HG03196 (cell line): ENCODE measurements around the gene SPINK1.
"Not testable (repeated sequence)": the region's sequence is repeated elsewhere in the genome, so short reads cannot be mapped to it uniquely, and the experiment has no call there.

Source experiments
- ATAC-seq: cut with Tn5 transposase; IDR thresholded peaks from one replicate; pipeline ENCODE4 v1.9.1; 2021; ENCODE audit not compliant: unreplicated experiment

SPINK1 gene

DNA sequence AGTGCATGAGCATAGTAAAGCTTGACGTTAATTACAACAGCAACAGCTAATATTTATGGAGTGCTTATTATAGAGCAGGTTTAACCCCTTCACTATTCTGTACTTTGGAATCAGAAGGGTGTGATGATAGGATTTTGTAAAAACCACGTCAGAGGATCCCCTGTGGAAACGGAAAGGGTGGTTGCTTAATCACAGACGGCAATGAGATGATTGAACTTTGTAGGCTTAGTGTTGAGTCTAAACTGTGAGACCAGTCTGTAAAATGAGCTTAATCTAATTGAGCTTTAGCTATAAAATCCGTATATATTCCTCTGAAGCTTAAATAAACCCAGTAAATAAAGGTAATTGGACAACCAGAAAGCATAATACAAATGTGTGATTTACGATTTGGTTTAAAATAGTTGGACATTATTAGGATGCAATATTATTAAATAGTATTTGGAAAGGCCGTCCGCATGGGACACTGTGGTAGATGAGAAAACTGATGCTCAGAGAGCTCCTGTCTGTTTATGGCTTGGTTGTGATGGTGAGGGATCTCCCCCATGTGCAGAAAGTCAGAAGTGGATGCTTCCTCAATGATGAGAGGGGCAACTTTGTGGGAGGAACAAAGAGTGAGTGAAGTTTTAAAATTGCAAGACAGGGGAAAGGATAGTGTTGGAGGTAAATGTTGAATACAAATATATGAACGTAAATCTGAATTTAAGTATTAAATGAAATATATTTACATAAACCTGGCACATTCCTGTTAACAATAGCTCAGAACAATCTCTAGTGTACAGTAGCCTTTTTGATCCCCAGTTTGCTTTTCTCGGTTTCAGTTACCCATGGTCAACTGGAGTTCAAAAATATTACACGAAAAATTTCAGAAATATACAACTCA is 23.7 kb upstream of the SPINK1 start:
- ATAC-seq: no peak

DNA sequence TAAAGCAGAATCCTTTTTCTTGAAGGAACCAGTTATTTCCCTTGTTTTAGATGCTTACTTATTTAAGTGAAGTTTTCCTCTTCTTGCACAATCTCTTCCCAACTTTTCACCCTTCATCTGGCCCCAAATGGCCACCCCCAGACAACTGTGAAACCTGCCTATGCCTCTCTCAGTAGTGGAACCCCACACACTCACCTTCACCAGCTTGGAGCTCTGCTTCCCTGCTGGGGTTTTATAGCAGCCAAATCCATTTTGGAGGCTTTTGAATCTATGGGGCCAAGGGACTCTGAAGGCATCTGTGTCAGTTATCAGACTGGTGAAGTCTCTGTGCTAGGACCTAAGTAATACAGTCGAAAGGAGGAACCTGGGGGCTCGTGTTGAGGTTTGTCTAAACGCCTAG is 22.9 kb upstream of the SPINK1 start:
- ATAC-seq: no peak

DNA sequence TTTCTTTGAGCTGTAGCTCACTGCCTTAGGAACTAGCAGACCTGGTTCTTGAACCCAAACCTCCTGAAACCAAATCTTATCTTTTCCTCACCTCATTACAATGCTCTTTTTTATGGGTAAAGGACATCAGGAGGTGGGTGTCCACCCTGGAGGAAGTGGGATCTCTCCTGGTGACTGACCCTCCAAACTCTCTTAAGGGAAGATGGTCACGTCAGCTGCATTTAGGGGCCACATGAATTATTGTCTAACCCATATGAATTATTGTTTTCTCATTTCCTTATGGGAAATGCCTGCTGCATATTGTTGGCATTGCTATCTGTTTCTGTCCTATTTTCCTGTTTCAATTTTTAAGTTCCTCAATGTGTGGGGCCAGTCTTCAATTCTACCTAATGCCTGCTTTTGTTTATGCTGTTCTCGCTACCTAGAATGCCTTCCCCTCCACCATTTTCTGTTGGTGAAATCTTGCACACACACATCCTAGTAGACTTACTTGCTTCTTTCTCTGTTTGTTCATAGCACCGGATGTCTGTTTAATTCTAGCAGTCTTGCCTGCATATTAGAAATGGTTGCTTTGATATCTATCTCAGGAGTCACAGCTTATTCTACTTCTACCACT is 22.0 kb upstream of the SPINK1 start:
- no peak for ATAC-seq

DNA sequence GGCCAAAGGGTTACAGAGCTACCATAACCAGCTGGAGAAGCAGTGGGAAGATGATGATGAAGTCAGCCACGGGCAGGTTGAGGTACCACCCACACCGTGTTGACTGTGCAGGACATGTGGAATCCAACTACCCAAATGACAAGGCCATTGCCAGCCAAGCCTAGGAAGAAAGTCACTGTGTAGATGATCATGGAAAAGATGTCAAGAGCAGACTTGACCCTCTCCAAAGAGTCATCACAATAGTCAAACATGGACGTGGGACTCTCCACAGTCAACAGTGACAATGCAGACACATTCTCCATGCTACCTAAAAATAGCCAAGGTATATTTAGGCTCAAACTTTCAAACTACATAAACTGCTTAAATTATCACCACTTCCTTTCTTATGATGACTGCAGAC is 20.9 kb upstream of the SPINK1 start:
- no peak for ATAC-seq

DNA sequence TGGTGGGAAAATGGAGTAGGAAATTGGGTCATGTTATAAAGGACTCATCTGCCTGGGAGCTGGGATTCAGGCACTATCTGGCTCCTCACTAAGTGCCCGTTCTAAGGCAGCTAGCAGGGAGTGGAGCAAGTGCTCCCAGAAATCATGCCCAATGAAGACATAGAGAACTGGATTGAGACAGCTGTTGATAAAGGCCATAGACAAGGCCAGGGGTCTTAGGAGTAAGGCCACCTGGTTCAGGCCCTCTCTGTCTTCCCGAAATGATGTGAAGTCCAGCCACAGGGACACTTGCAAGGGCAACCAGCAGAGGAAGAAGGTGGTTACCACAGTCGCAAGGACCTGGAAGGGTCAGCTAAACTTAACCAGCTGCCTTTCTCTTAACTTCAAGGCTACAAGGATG is 20.1 kb upstream of the SPINK1 start:
- no peak for ATAC-seq

DNA sequence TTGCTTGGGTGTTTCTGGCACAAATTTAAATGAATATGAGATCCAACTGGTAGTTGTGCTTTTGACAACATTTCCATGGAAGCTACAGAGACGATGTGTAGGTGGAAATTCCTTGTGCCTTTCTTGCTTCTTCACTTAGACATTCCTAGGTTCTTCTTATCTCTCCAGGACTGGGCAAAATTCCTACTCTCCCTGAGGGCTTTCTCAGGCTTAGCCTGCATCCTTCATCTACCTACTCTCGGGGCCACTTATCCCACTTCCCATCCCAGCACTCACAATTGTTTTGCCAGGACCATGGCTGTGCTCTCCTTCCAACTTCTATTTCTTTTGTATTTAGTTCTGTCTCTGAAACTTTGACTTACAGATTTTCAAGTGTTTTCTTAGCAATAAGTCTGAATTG is 17.8 kb upstream of the SPINK1 start:
- ATAC-seq: no peak

DNA sequence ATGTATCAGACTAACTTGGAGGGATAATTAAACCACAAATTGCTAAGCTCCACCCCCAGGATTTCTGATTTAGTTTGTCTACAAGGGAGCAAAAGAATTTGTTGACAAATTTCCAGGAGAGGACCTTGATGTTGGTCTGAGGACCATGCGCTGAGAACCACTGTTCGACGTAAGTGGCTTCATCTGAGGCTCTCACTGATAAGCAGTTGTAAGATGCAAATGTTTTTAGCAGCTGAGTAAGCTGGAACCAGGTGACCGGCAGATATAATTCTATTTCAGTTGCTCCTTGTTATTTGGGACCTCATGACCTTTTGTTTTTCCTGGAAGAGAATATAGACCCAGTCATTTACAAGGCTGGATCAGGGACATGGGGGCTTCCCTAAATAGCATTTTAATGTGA is 14.1 kb upstream of the SPINK1 start:
- ATAC-seq: no peak

DNA sequence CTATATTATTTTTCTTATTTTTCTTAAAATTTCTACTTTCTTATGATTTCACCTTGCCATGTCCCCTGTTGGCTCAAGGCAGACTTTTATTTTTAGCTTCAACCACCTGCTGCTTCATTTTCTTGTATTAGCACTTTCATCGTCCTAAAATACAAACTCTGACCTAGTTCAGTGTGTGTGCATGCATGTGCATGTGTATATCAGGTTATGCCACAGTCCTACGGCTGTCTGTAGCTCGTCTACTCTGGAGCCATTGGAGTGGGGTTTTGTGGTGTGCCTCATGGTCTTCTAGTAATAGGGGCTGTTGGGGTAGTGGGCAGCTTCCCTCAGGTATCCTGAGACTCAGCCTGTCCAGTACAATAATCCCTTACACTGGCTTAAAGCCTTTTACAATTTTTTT is 13.4 kb upstream of the SPINK1 start:
- no peak for ATAC-seq

DNA sequence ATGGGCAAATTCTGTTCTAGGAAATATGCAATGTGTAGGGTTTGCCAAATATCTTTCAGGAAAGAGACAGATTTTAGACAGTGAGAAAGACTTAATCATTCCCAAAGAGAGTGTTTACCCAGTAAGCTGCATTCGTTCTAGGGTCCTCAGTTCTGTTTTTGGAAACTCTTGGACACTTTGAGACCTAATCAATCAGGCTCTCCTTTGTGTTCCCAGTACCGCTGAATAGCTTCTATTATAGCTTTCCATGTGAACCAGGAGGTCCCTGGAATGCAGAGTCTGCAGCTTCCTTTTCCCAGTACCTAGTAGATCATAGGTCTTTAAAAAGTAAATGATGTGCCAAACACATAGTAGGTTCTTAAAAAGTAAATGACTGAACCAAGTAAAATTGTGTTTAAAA is 11.4 kb upstream of the SPINK1 start:
- ATAC-seq: no peak

DNA sequence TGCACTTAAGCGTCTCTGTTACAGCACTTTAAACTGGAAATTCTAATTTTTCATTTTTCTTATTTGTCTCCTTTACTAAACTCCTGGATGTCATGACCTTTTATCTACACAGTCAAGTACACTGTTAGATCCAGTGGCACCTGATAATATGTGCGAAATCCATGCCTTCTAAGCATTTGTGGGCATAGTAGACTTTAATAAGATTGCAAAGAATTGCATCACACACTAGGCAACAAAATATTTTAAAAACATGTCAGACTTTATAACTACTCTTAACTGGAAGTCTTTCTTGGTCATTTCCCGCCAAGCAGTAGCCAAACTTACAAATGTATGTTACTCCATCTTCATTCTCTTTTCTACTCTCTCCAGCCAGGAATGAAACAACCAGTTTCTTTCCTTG is 5.0 kb upstream of the SPINK1 start:
- ATAC-seq: no peak

DNA sequence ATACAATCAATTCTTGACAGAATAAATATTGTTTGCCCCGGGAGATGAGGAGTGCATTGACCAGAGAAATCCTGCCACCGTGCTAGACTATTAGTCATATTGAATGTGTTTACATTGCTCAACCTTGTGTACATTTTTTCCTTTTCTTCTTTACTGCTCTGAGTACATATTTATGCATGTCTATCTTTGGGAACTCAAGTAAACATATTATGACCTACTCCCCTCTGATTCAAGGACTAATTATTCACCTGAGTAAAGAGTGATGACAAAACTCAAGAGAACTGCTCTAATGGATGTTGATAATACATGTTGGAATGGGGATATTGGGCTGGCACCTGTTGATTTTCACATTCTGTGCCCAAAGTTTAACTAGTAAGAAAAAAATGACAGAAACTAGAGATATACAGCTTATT is 3.9 kb upstream of the SPINK1 start:
- no peak for ATAC-seq

DNA sequence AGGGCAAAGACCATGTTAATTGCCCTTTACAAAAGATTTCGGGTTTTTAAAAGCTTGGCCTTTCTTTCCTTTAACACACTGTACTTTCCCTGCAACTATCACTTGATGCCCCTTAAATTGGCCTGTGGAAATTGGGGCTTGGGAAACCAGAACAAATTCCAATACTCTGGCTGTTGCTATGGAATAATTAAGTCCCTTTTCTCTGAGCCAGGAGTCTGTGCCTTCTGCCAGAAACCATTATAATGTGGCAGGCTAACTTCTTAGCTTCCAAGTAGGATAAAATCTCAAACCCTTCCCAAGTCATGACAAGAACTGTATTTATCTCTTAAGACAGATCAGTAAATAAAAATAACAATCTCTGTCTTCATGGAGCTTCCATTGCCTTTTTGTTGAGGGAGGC is 1.1 kb upstream of the SPINK1 start:
- ATAC-seq: no peak

DNA sequence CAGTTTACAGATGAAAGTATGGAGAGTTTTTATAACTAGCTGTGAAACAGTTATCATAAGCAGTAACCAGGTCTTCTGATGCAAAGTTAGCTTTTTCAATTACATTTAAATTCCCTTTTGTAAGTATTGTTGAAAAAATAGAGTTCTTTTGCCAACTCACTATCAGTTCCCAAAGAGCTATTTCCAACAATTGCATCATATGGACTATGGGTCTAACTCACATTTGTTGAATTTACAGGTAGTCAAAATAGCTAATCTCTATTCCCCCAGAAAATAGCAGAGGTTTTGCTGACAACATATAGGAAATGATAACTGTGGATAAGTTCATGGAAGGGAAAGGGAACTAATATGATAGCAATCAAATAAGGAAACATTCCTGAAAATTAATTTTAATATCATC is 1.4 kb downstream of the SPINK1 start:
- no peak for ATAC-seq

DNA sequence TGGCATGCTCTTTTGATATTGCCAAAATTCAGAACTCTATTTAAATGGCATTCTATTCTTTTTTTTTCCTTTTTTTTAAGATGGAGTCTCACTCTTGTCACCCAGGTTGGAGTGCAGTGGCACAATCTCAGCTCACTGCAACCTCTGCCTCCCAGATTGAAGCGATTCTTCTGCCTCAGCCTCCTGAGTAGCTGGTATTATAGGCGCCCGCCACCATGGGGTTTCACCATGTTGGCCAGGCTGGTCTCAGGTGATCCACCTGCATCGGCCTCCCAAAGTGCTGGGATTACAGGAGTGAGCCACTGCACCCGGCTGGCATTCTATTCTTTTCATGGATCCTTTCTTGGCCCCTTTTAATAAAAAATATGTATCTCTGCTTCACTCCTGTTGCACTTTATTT is 4.5 kb downstream of the SPINK1 start:
- ATAC-seq: not testable (repeated sequence)

DNA sequence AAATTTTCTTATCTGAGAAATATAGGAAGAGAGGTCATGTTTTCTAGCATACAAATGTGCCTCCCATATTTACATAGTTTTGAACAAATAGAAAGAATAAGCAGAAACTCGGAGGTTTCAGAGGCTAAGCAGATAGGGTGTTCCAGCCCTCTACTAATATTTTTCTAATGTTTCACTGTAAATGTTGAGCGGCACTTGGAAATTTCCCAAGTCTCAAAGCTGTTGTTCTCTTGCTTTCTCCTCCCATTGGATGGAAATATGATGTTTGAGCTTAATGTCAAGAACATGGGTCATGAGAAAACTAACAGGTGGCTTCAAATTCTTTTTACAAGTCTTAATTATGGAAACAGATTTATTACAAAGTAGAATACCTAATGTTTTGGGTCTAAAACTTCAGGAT is 5.1 kb downstream of the SPINK1 start:
- ATAC-seq: no peak

DNA sequence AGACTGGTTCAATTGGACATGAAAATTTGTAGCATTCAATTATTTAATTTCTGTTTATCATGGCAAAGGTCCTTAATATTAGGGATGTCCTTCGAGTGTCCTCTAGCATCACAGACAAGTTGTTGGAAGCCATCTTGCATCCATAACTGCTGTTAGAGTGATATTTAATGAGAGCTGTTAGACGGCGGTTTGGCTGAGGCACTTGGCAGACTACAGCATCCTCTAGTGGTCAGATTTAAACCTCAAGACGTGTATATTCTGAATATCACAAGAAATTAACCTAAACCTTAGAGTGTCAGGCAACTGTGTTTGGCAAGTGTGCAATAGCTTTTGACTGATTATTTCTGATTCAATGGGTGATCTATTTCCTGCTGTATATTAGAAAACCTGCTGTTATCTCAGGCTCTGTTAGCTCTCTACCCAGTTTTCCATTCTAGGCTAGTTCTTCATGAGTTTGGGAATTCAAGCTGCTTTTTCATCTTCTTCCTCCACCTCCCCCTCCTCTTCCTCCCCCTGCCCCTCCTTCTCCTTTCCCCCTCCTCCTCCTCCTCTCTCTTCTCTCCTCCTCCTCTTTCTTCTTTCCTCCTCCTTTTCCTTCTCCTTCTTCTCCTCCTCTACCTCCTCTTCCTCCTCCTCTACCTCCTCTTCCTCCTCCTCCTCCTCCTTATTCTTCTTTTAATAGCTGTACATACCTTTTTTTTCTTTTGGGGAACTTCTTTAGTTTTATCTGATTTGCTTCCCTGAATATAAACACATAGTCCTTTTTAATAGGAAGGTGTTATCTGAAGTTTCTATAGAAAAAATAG is 8.6 kb downstream of the SPINK1 start:
- peak; percentile 87 for ATAC-seq

DNA sequence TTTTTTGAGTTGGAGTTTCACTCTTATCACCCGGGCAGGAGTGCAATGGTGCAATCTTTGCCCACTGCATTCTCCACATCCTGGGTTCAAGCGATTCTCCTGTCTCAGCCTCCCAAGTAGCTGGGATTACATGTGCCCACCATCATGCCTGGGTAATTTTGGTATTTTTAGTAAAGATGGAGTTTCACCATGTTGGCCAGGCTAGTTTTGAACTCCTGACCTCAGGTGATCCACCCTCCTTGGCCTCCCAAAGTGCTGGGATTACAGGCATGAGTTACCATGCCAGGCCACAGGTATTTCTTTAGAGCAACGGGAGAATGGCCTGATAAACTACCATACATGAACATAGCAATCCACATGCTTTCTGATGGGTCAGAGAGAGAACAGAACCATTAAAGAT is 9.2 kb downstream of the SPINK1 start:
- ATAC-seq: not testable (repeated sequence)

DNA sequence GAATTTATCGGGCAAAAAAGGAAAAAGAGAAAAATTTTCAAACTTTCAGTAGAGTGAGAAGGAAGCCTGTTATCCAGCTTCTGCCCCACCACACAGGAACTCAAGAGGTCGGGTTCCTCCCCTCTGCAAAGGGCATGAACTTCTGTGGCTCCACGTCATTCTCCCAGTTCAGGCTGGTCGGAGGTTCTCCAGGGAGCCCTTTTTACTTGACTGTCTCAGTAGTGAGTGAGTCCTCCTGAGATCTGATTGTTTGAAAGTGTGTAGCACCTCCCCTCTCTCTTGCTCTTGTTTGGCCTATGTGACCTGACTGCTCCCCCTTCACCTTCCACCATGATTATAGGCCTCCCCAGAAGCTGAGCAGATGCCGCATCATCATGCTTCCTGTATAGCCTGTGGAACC is 9.7 kb downstream of the SPINK1 start:
- no peak for ATAC-seq

DNA sequence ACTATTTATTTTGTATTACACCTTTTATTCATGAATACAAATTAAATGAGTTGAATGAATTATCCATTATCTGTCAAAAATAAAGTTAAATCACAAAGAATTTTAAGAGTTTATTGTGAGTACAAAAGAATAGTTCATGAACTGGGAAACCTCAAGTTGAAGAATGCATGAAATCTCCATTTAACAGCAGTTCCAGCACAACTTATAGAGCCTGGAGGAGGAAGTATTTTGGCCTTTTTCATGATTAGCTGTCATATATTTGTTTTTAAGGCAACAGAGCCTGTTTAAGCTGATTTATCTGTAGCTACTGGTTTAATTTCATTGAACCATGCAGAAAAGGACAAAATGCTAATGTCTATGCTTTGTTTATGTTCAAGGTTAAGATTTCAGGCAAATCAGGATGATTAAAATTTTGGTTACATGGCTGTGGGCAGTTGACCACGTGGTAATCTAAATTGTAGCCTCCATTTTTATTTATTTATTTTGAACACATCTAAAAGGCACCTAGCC is 12.2 kb downstream of the SPINK1 start:
- no peak for ATAC-seq

DNA sequence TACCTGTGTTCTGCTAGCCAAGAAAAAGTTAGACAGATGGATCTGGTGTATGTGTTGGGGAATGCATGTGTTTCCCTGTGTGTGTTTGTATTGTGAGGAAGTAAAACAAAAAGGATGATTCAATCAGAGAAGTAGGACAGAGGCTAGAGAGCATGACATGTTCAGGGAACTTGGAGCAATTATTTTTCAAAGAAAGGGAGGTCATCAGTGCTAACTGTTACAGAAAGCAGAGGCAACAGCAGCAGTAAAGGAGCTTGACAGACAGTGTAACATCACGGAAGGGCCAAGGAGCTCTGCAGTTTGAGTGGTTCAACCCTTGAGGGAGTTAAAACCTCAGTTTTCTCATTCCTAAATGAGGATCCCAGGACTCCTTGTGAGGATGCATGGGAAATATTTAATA is 13.2 kb downstream of the SPINK1 start:
- no peak for ATAC-seq

DNA sequence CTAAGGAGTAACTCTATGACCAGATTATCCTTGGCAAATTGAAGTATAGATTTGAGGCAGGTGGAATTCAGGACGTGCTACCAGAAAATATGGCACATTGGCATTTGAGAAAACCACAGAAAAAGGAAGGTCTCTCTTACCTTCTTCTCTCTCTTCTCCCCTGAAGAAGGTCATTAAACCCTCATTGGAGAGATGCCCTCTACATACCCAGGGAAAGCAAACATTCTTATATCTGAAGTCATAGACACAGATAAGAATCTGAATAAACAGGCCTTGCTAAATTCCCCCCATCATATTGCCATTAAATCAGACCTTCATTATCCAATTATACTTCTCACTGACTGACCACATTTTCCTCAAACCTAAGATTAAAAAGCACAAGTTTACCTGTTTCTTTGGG is 17.8 kb downstream of the SPINK1 start:
- ATAC-seq: no peak
